Measurements from ENCODE around the gene KRT33B. TPM values are rescaled to one million over a fixed set of nuclear protein-coding genes. Genes with fewer than 3 reads are reported as not detected.

The KRT33B gene
- total RNA-seq, 1 experiment from 2014 or later = not detected

GRCh38 chr17:41322903-41323895 lies 46.4 kb downstream of the KRT33B start:
- H3K9me2 ChIP-seq (replicated peaks; ENCODE audit: insufficient read depth, low read length) = no peaks in the 10 kb centered on the region
- H3K9me3 ChIP-seq (ENCODE audit: low read length) = no peaks in the 10 kb centered on the region
- no peaks in the 10 kb centered on the region for H4K20me1 ChIP-seq (ENCODE audit: insufficient read depth, low read depth, low read length)
- H3K79me2 ChIP-seq (ENCODE audit: low read length) = no peaks in the 10 kb centered on the region
- no peak overlapping the region for H2AFZ ChIP-seq (ENCODE audit: low read length)
- no peaks in the 10 kb centered on the region for H3K36me3 ChIP-seq (ENCODE audit: insufficient read depth, low read length)
- peak; percentile 24 for DNase-seq
- no peak overlapping the region for H3K27ac ChIP-seq (ENCODE audit: low read length)
- no peaks in the 10 kb centered on the region for H3K4me1 ChIP-seq (ENCODE audit: low read length)
- no peak overlapping the region for H3K9ac ChIP-seq (ENCODE audit: low read length)
- H3K4me2 ChIP-seq (ENCODE audit: low read depth, low read length, poor library complexity, severe bottlenecking) = no peak overlapping the region
- H3K27me3 ChIP-seq (ENCODE audit: low read length) = no peaks in the 10 kb centered on the region
- H3K4me3 ChIP-seq (ENCODE audit: low read length) = no peak overlapping the region

GRCh38 chr17:41322094-41322902 lies 47.3 kb downstream of the KRT33B start:
- DNase-seq = peak; percentile 74
- Histone ChIP-seq H3K27ac (ENCODE audit: low read length) (no peak overlapping the region), H3K4me1 (ENCODE audit: low read length) (no peaks in the 10 kb centered on the region), H3K9me3 (ENCODE audit: low read length) (no peaks in the 10 kb centered on the region), H3K4me2 (ENCODE audit: low read depth, low read length, poor library complexity, severe bottlenecking) (no peak overlapping the region), H3K9me2 (replicated peaks; ENCODE audit: insufficient read depth, low read length) (no peaks in the 10 kb centered on the region), H3K4me3 (ENCODE audit: low read length) (no peak overlapping the region), H3K36me3 (ENCODE audit: insufficient read depth, low read length) (no peaks in the 10 kb centered on the region), H3K27me3 (ENCODE audit: low read length) (no peaks in the 10 kb centered on the region), H3K9ac (ENCODE audit: low read length) (no peak overlapping the region), H2AFZ (ENCODE audit: low read length) (no peak overlapping the region), H3K79me2 (ENCODE audit: low read length) (no peaks in the 10 kb centered on the region), H4K20me1 (ENCODE audit: insufficient read depth, low read depth, low read length) (no peaks in the 10 kb centered on the region)

GRCh38 chr17:41318231-41318630 lies 51.4 kb downstream of the KRT33B start:
- H3K4me2 ChIP-seq (ENCODE audit: low read depth, low read length, poor library complexity, severe bottlenecking) = no peak overlapping the region
- H3K79me2 ChIP-seq (ENCODE audit: low read length) = no peaks in the 10 kb centered on the region
- no peaks in the 10 kb centered on the region for H3K9me3 ChIP-seq (ENCODE audit: low read length)
- no peak for DNase-seq
- H3K27ac ChIP-seq (ENCODE audit: low read length) = no peak overlapping the region
- no peak overlapping the region for H3K4me3 ChIP-seq (ENCODE audit: low read length)
- no peak overlapping the region for H3K9ac ChIP-seq (ENCODE audit: low read length)
- H3K36me3 ChIP-seq (ENCODE audit: insufficient read depth, low read length) = no peaks in the 10 kb centered on the region
- no peaks in the 10 kb centered on the region for H4K20me1 ChIP-seq (ENCODE audit: insufficient read depth, low read depth, low read length)
- no peaks in the 10 kb centered on the region for H3K27me3 ChIP-seq (ENCODE audit: low read length)
- no peaks in the 10 kb centered on the region for H3K9me2 ChIP-seq (replicated peaks; ENCODE audit: insufficient read depth, low read length)
- no peaks in the 10 kb centered on the region for H3K4me1 ChIP-seq (ENCODE audit: low read length)
- H2AFZ ChIP-seq (ENCODE audit: low read length) = no peak overlapping the region

- no peak overlapping the region for H3K4me2 ChIP-seq (ENCODE audit: low read depth, low read length, poor library complexity, severe bottlenecking)
- no peaks in the 10 kb centered on the region for H3K27me3 ChIP-seq (ENCODE audit: low read length)
- H3K9me2 ChIP-seq (replicated peaks; ENCODE audit: insufficient read depth, low read length) = no peaks in the 10 kb centered on the region
- no peak for DNase-seq
- H4K20me1 ChIP-seq (ENCODE audit: insufficient read depth, low read depth, low read length) = no peaks in the 10 kb centered on the region
- H3K4me1 ChIP-seq (ENCODE audit: low read length) = no peaks in the 10 kb centered on the region
- no peak overlapping the region for H3K4me3 ChIP-seq (ENCODE audit: low read length)
- no peaks in the 10 kb centered on the region for H3K36me3 ChIP-seq (ENCODE audit: insufficient read depth, low read length)
- no peak overlapping the region for H3K9ac ChIP-seq (ENCODE audit: low read length)
- H2AFZ ChIP-seq (ENCODE audit: low read length) = no peak overlapping the region
- H3K9me3 ChIP-seq (ENCODE audit: low read length) = no peaks in the 10 kb centered on the region
- H3K27ac ChIP-seq (ENCODE audit: low read length) = no peak overlapping the region
- no peaks in the 10 kb centered on the region for H3K79me2 ChIP-seq (ENCODE audit: low read length)
Observed at GRCh38 chr17:41315814-41316445, 53.7 kb downstream of the KRT33B start.

- no peaks in the 10 kb centered on the region for H3K36me3 ChIP-seq (ENCODE audit: insufficient read depth, low read length)
- no peaks in the 10 kb centered on the region for H4K20me1 ChIP-seq (ENCODE audit: insufficient read depth, low read depth, low read length)
- H3K9me2 ChIP-seq (replicated peaks; ENCODE audit: insufficient read depth, low read length) = no peaks in the 10 kb centered on the region
- no peak within 1 kb of the TSS for H3K4me3 ChIP-seq (ENCODE audit: low read length)
- no peak within 1 kb of the TSS for H2AFZ ChIP-seq (ENCODE audit: low read length)
- H3K27ac ChIP-seq (ENCODE audit: low read length) = no peak within 1 kb of the TSS
- no peak within 1 kb of the TSS for H3K9ac ChIP-seq (ENCODE audit: low read length)
- DNase-seq = no peak
- H3K4me1 ChIP-seq (ENCODE audit: low read length) = no peaks in the 10 kb centered on the region
- no peaks in the 10 kb centered on the region for H3K9me3 ChIP-seq (ENCODE audit: low read length)
- H3K27me3 ChIP-seq (ENCODE audit: low read length) = no peaks in the 10 kb centered on the region
- no peak within 1 kb of the TSS for H3K4me2 ChIP-seq (ENCODE audit: low read depth, low read length, poor library complexity, severe bottlenecking)
- no peaks in the 10 kb centered on the region for H3K79me2 ChIP-seq (ENCODE audit: low read length)
Observed at GRCh38 chr17:41315204-41315794, 54.3 kb downstream of the KRT33B start, which contains the start of gene KRTAP17-1. Gene KRTAP17-1, minus strand, starts transcription at chr17:41315710. Its CDS starts 60 bp downstream, at chr17:41315650.

Other genes with a start within 250 kb of the KRT33B start
- not detected in 2 replicates for gene KRTAP4-12, start 245.6 kb downstream of the KRT33B start, total RNA-seq (2014; rRNA removed; shearing (Covaris generic); ENCODE audit: low replicate concordance)
- gene KRTAP4-6, start 229.3 kb downstream of the KRT33B start, total RNA-seq (2014; rRNA removed; shearing (Covaris generic); ENCODE audit: low replicate concordance) = not detected in 2 replicates
- gene KRTAP4-5, start 220.0 kb downstream of the KRT33B start, total RNA-seq (2014; rRNA removed; shearing (Covaris generic); ENCODE audit: low replicate concordance) = not detected in 2 replicates
- gene KRTAP4-4, start 209.1 kb downstream of the KRT33B start, total RNA-seq (2014; rRNA removed; shearing (Covaris generic); ENCODE audit: low replicate concordance) = not detected in 2 replicates
- gene KRTAP4-3, start 201.6 kb downstream of the KRT33B start, total RNA-seq (2014; rRNA removed; shearing (Covaris generic); ENCODE audit: low replicate concordance) = not detected in 2 replicates
- not detected in 2 replicates for gene KRTAP4-2, start 191.6 kb downstream of the KRT33B start, total RNA-seq (2014; rRNA removed; shearing (Covaris generic); ENCODE audit: low replicate concordance)
- gene KRTAP4-1, start 184.9 kb downstream of the KRT33B start, total RNA-seq (2014; rRNA removed; shearing (Covaris generic); ENCODE audit: low replicate concordance) = not detected in 2 replicates
- gene KRTAP9-1, start 179.9 kb downstream of the KRT33B start, total RNA-seq (2014; rRNA removed; shearing (Covaris generic); ENCODE audit: low replicate concordance) = not detected in 2 replicates
- not detected in 2 replicates for gene KRTAP9-2, start 143.2 kb downstream of the KRT33B start, total RNA-seq (2014; rRNA removed; shearing (Covaris generic); ENCODE audit: low replicate concordance)
- not detected in 2 replicates for gene KRTAP9-3, start 137.4 kb downstream of the KRT33B start, total RNA-seq (2014; rRNA removed; shearing (Covaris generic); ENCODE audit: low replicate concordance)
- not detected in 2 replicates for gene KRTAP9-8, start 131.8 kb downstream of the KRT33B start, total RNA-seq (2014; rRNA removed; shearing (Covaris generic); ENCODE audit: low replicate concordance)
- not detected in 2 replicates for gene KRTAP9-4, start 120.1 kb downstream of the KRT33B start, total RNA-seq (2014; rRNA removed; shearing (Covaris generic); ENCODE audit: low replicate concordance)
- gene KRTAP9-9, start 114.4 kb downstream of the KRT33B start, total RNA-seq (2014; rRNA removed; shearing (Covaris generic); ENCODE audit: low replicate concordance) = not detected in 2 replicates
- gene KRTAP9-6, start 104.4 kb downstream of the KRT33B start, total RNA-seq (2014; rRNA removed; shearing (Covaris generic); ENCODE audit: low replicate concordance) = not detected in 2 replicates
- not detected in 2 replicates for gene KRTAP9-7, start 94.1 kb downstream of the KRT33B start, total RNA-seq (2014; rRNA removed; shearing (Covaris generic); ENCODE audit: low replicate concordance)
- gene KRTAP29-1, start 67.0 kb downstream of the KRT33B start, total RNA-seq (2014; rRNA removed; shearing (Covaris generic); ENCODE audit: low replicate concordance) = not detected in 2 replicates
- gene KRTAP16-1, start 60.5 kb downstream of the KRT33B start, total RNA-seq (2014; rRNA removed; shearing (Covaris generic); ENCODE audit: low replicate concordance) = not detected in 2 replicates
- gene KRTAP17-1, start 54.1 kb downstream of the KRT33B start, total RNA-seq (2014; rRNA removed; shearing (Covaris generic); ENCODE audit: low replicate concordance) = 1.6 TPM in 1 of 2 replicates, not detected in the other
- gene KRT33A, start 19.0 kb downstream of the KRT33B start, total RNA-seq (2014; rRNA removed; shearing (Covaris generic); ENCODE audit: low replicate concordance) = not detected in 2 replicates
- gene KRT34, start 12.5 kb upstream of the KRT33B start, total RNA-seq (2014; rRNA removed; shearing (Covaris generic); ENCODE audit: low replicate concordance) = not detected in 2 replicates
- gene KRT31, start 27.8 kb upstream of the KRT33B start, total RNA-seq (2014; rRNA removed; shearing (Covaris generic); ENCODE audit: low replicate concordance) = not detected in 2 replicates
- gene KRT37, start 54.8 kb upstream of the KRT33B start, total RNA-seq (2014; rRNA removed; shearing (Covaris generic); ENCODE audit: low replicate concordance) = not detected in 2 replicates
- not detected in 2 replicates for gene KRT38, start 71.2 kb upstream of the KRT33B start, total RNA-seq (2014; rRNA removed; shearing (Covaris generic); ENCODE audit: low replicate concordance)
- gene KRT32, start 97.6 kb upstream of the KRT33B start, total RNA-seq (2014; rRNA removed; shearing (Covaris generic); ENCODE audit: low replicate concordance) = not detected in 2 replicates
- not detected in 2 replicates for gene KRT35, start 111.3 kb upstream of the KRT33B start, total RNA-seq (2014; rRNA removed; shearing (Covaris generic); ENCODE audit: low replicate concordance)
- not detected in 2 replicates for gene KRT36, start 120.1 kb upstream of the KRT33B start, total RNA-seq (2014; rRNA removed; shearing (Covaris generic); ENCODE audit: low replicate concordance)
- not detected in 2 replicates for gene KRT13, start 135.8 kb upstream of the KRT33B start, total RNA-seq (2014; rRNA removed; shearing (Covaris generic); ENCODE audit: low replicate concordance)
- gene KRT15, start 149.1 kb upstream of the KRT33B start, total RNA-seq (2014; rRNA removed; shearing (Covaris generic); ENCODE audit: low replicate concordance) = not detected in 2 replicates
- gene KRT19, start 158.5 kb upstream of the KRT33B start, total RNA-seq (2014; rRNA removed; shearing (Covaris generic); ENCODE audit: low replicate concordance) = not detected in 2 replicates
- not detected in 2 replicates for gene KRT9, start 202.2 kb upstream of the KRT33B start, total RNA-seq (2014; rRNA removed; shearing (Covaris generic); ENCODE audit: low replicate concordance)
- gene KRT14, start 217.1 kb upstream of the KRT33B start, total RNA-seq (2014; rRNA removed; shearing (Covaris generic); ENCODE audit: low replicate concordance) = not detected in 2 replicates
- gene KRT16, start 243.0 kb upstream of the KRT33B start, total RNA-seq (2014; rRNA removed; shearing (Covaris generic); ENCODE audit: low replicate concordance) = not detected in 2 replicates

Measured in Karpas-422 (cell line).